Measurements from ENCODE around the gene FAIM2.

FAIM2 gene

GRCh38 chr12:49903700-49904423 is at the start of gene FAIM2:
FAIM2 (minus strand) TSS chr12:49903900; CDS start chr12:49903792, 108 bp downstream.
- TF ChIP-seq, protein P1, sequence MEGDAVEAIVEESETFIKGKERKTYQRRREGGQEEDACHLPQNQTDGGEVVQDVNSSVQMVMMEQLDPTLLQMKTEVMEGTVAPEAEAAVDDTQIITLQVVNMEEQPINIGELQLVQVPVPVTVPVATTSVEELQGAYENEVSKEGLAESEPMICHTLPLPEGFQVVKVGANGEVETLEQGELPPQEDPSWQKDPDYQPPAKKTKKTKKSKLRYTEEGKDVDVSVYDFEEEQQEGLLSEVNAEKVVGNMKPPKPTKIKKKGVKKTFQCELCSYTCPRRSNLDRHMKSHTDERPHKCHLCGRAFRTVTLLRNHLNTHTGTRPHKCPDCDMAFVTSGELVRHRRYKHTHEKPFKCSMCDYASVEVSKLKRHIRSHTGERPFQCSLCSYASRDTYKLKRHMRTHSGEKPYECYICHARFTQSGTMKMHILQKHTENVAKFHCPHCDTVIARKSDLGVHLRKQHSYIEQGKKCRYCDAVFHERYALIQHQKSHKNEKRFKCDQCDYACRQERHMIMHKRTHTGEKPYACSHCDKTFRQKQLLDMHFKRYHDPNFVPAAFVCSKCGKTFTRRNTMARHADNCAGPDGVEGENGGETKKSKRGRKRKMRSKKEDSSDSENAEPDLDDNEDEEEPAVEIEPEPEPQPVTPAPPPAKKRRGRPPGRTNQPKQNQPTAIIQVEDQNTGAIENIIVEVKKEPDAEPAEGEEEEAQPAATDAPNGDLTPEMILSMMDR (IDR thresholded peaks at IDR 0.05), result no peak

DNA sequence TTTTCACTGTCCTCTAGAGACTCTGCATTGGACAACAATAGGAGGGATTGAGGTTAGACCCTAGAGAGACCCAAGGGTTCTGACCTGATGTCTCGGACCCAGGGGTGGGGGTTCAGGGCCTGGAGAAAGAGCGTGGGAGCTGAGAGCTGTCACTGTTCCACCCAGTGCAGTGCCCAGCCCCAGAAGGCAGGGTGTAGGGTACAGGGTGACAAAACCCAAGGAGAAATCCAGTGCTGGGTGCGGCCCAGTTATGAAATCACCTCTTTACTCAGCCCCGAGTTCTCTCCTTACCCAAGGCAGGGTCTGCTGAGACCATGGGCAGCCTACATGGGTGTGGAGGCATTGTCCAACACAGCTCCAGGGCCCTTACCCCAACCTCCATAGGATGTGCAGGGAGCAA is 49.5 kb upstream of the FAIM2 start:
- TF ChIP-seq, protein P1 (IDR thresholded peaks at IDR 0.05), result no peak

- TF ChIP-seq, protein P1 (IDR thresholded peaks at IDR 0.05), result no peak
Observed at GRCh38 chr12:49952391-49953055, 48.8 kb upstream of the FAIM2 start.

DNA sequence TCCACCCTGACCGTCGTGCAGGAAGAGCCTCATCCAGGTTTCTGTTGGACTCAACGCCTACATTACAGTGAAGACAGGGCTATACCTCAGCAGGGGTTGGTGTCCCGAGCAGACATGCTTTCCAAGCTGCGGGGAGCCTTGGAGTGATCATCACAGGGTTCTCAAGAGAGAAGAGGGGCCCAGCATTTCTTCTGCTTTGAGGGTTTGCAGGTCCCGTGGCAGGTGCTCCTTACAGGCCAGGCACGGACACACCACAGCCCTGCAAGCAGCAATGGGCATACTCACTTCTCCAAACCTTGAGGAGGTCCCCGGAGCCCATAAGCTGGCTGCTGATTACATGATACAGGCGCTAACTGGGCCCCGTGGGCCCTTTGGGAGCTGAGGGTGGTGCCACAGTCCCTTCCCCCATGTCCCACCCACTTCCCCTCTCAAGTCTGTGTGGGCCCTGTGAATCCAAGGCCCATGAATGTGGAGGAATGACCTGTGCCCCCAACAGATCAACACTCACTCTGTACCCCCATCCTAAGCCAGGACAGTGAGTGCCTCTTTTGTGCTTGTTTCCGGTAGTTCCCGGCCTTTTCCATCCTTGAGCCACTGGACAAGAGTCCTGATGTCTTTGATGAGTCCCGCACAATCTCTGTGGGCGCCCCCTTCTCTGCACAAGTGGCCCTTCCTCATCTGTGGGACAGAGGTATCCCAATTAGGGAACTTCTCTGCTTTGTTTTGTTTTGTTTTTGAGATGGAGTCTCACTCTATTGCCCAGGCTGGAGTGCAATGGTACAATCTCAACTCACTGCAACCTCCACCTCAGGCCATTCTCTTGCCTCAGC is 47.9 kb upstream of the FAIM2 start:
- TF ChIP-seq, protein P1 (IDR thresholded peaks at IDR 0.05), result no peak

DNA sequence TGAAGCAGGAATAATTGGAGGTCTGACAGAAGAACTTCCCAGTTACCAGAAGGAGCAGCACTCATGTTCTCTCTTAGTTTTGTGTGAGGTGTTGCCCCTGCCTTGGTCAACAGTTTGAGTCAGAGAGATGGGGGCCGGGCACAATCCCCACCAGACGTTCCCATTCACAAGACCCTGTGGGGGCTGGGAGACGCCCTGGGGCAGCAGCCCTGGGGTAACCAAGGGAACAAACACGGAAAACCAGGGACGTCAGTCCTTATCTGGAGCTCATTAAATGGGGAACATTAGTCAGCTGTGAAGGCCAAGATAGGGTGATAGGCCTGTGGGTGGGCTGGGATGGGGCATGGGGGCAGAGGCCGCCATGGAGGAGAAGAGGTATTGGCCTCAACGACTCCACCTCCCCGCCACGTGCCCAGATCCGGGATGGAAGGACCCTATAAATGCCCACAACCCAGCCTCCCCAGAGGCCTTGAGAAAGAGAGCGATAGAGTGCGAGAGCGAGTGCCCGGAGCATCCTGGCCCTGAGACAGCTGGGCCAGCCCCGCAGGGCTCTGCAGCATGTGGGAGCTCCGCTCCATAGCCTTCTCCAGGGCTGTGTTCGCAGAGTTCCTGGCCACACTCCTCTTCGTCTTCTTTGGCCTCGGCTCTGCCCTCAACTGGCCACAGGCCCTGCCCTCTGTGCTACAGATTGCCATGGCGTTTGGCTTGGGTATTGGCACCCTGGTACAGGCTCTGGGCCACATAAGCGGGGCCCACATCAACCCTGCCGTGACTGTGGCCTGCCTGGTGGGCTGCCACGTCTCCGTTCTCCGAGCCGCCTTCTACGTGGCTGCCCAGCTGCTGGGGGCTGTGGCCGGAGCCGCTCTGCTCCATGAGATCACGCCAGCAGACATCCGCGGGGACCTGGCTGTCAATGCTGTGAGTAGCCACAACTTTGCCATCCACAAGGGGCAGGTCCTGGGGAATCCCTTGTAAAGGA is 46.9 kb upstream of the FAIM2 start, which contains the start of gene AQP2:
Gene AQP2, plus strand, starts transcription at position 465 of the 979 bp plus-strand sequence. Its CDS starts 94 bp downstream, at position 559.
- TF ChIP-seq, protein P1 (IDR thresholded peaks at IDR 0.05), result no peak

DNA sequence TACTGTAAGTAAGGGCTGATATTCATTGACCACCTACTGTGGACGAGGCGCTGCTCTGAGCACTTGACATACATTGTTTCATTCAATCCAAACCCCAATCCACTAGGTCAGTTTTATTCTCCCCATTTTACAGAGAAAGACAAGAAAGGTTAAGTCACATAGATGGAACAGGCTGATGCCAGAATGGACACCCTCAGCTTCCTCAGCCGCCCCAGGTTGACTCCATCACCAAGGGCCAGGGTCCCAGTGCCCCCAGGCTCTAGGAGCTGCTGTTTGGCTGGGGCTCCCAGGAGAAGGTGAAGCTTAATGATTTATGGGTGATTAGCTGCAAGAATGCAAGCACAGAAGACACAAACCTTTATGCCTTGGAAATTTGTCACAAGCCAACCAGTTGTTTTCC is 46.2 kb upstream of the FAIM2 start:
- TF ChIP-seq, protein P1 (IDR thresholded peaks at IDR 0.05), result no peak
